Dendritic cell treated with granulocyte-macrophage colony-stimulating factor and Interleukin-4, amounts not matched to agents 40 ng/mL and 50 ng/mL, for 4 days (primary cell): ENCODE results near the gene EYS.

Experiments used
- H3K27ac Mint-ChIP-seq: one replicate; pipeline ENCODE4 v1.8.0; 2022; ENCODE audit warnings: mild to moderate bottlenecking, mixed read lengths
- H3K27me3 Mint-ChIP-seq: one replicate; pipeline ENCODE4 v1.8.0; 2022; ENCODE audit warnings: mild to moderate bottlenecking, mixed read lengths
- H3K36me3 Mint-ChIP-seq: one replicate; pipeline ENCODE4 v1.8.0; 2022; ENCODE audit warnings: low read depth, mixed read lengths
- H3K4me1 Mint-ChIP-seq: one replicate; pipeline ENCODE4 v1.8.0; 2022; ENCODE audit warnings: low read depth, mixed read lengths
- H3K4me3 Mint-ChIP-seq: one replicate; pipeline ENCODE4 v1.8.0; 2022; ENCODE audit warnings: mild to moderate bottlenecking, moderate library complexity, mixed read lengths
- H3K9me3 Mint-ChIP-seq: one replicate; pipeline ENCODE4 v1.8.0; 2022; ENCODE audit warnings: mixed read lengths
- intact Hi-C: fragments of 100-400 bp; cut with micrococcal nuclease; formaldehyde crosslinking; loops from one replicate; pipeline ENCODE4 v1.15.0; 2022

The EYS gene

DNA sequence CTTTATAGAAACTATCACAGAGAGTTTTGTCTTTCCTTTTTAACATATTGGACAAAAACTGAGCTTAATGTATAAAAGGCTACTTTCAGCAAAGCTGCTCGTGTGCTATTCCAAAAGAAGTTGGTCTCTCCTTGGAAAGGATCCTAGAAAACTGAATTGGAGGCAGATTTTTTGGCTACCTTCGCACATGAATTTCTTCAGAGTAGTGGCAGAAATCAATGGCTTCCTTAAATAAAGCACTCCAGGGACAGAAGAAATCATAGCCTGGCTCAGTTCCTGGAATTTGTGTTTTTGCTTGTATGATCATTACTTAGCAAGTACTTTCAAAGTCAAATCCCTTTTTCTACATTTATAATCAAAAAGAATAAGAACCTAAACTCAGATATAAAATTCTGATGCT is 1291.1 kb downstream of the EYS start:
- Mint-ChIP-seq H3K27ac (no peak overlapping the region), H3K4me3 (no peak overlapping the region), H3K9me3 (peaks cover 34% of the 10 kb centered on the region), H3K27me3 (no peaks in the 10 kb centered on the region), H3K36me3 (no peaks in the 10 kb centered on the region), H3K4me1 (no peaks in the 10 kb centered on the region)
- intact Hi-C loops: no loop called here

- Mint-ChIP-seq H3K9me3 (peaks cover 16% of the 10 kb centered on the region), H3K4me3 (no peak overlapping the region), H3K36me3 (no peaks in the 10 kb centered on the region), H3K27ac (no peak overlapping the region), H3K4me1 (no peaks in the 10 kb centered on the region), H3K27me3 (no peaks in the 10 kb centered on the region)
- intact Hi-C loops: no loop called here
Measured at GRCh38 chr6:64411226-64411625, 1295.8 kb downstream of the EYS start.

- no peaks in the 10 kb centered on the region for H3K4me1 Mint-ChIP-seq
- peaks cover 25% of the 10 kb centered on the region for H3K9me3 Mint-ChIP-seq
- H3K27me3 Mint-ChIP-seq: no peaks in the 10 kb centered on the region
- no peak overlapping the region for H3K4me3 Mint-ChIP-seq
- no peaks in the 10 kb centered on the region for H3K36me3 Mint-ChIP-seq
- no peak overlapping the region for H3K27ac Mint-ChIP-seq
- intact Hi-C loops: no loop called here
Measured at GRCh38 chr6:64409948-64410347, 1297.1 kb downstream of the EYS start.

- H3K9me3 Mint-ChIP-seq: peaks cover 17% of the 10 kb centered on the region
- no peaks in the 10 kb centered on the region for H3K27me3 Mint-ChIP-seq
- no peak overlapping the region for H3K4me3 Mint-ChIP-seq
- H3K36me3 Mint-ChIP-seq: no peaks in the 10 kb centered on the region
- intact Hi-C loops: no loop called here
- no peak overlapping the region for H3K27ac Mint-ChIP-seq
- no peaks in the 10 kb centered on the region for H3K4me1 Mint-ChIP-seq
Measured at GRCh38 chr6:64404396-64404795, 1302.6 kb downstream of the EYS start.

DNA sequence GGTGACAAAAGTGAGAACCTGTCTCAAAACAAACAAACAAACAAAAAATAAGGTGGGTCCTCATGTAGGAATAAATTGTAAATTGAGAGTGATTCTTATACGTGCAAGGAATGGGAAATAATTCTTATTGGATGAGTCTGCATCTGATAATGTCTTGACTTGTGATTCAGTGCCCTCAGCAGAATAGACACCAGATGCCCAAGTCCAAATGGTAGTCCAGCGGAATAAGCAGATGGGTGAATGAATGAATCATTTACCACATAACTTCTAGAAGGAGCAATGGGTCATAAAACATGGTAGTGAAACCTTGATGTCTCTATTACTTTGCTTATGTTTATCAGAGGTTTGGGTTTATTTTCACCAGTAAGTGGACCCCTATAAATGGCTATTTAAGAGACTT is 1323.7 kb downstream of the EYS start:
- H3K36me3 Mint-ChIP-seq: no peaks in the 10 kb centered on the region
- H3K4me1 Mint-ChIP-seq: no peaks in the 10 kb centered on the region
- H3K27ac Mint-ChIP-seq: no peak overlapping the region
- peaks cover 16% of the 10 kb centered on the region for H3K9me3 Mint-ChIP-seq
- no peak overlapping the region for H3K4me3 Mint-ChIP-seq
- intact Hi-C loops: no loop called here
- H3K27me3 Mint-ChIP-seq: no peaks in the 10 kb centered on the region

GRCh38 chr6:64376394-64376793 is 1330.6 kb downstream of the EYS start:
- H3K27me3 Mint-ChIP-seq: no peaks in the 10 kb centered on the region
- H3K4me3 Mint-ChIP-seq: no peak overlapping the region
- no peaks in the 10 kb centered on the region for H3K36me3 Mint-ChIP-seq
- no peak overlapping the region for H3K27ac Mint-ChIP-seq
- no peaks in the 10 kb centered on the region for H3K4me1 Mint-ChIP-seq
- peaks cover 38% of the 10 kb centered on the region for H3K9me3 Mint-ChIP-seq
- intact Hi-C loops: no loop called here

- intact Hi-C loops: no loop called here
- H3K9me3 Mint-ChIP-seq: peaks cover 10% of the 10 kb centered on the region
- no peak overlapping the region for H3K27ac Mint-ChIP-seq
- H3K4me1 Mint-ChIP-seq: no peaks in the 10 kb centered on the region
- H3K27me3 Mint-ChIP-seq: no peaks in the 10 kb centered on the region
- no peak overlapping the region for H3K4me3 Mint-ChIP-seq
- no peaks in the 10 kb centered on the region for H3K36me3 Mint-ChIP-seq
Measured at GRCh38 chr6:64357430-64357829, 1349.6 kb downstream of the EYS start.

DNA sequence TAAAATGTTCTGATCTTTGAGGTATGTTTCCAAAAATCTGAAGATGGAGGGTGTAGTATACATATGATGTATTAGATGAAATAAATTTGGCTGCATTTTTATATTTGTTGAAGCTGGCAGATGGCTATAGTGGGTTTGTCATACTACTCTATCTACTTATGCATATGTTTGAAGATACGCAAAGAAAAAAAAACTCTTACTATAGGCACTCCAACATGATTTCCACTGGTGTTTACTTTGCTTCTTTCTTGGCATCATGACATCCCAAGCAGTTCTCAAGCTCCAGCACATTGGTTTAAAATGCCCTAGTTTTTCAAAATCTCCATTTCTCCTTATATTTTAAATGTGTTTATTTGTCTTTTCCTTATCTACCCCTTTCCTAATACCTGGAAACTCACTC is 1359.6 kb downstream of the EYS start:
- intact Hi-C loops: no loop called here
- Mint-ChIP-seq H3K4me3 (no peak overlapping the region), H3K36me3 (no peaks in the 10 kb centered on the region), H3K9me3 (peaks cover 9% of the 10 kb centered on the region), H3K27me3 (no peaks in the 10 kb centered on the region), H3K27ac (no peak overlapping the region), H3K4me1 (no peaks in the 10 kb centered on the region)

GRCh38 chr6:64335195-64335594 is 1371.8 kb downstream of the EYS start:
- H3K9me3 Mint-ChIP-seq: peaks cover 22% of the 10 kb centered on the region
- H3K36me3 Mint-ChIP-seq: no peaks in the 10 kb centered on the region
- no peak overlapping the region for H3K27ac Mint-ChIP-seq
- no peaks in the 10 kb centered on the region for H3K27me3 Mint-ChIP-seq
- H3K4me3 Mint-ChIP-seq: no peak overlapping the region
- intact Hi-C loops: no loop called here
- no peaks in the 10 kb centered on the region for H3K4me1 Mint-ChIP-seq

- Mint-ChIP-seq H3K9me3 (peaks cover 17% of the 10 kb centered on the region), H3K4me3 (no peak overlapping the region), H3K4me1 (no peaks in the 10 kb centered on the region), H3K27me3 (no peaks in the 10 kb centered on the region), H3K36me3 (no peaks in the 10 kb centered on the region), H3K27ac (no peak overlapping the region)
- intact Hi-C loops: no loop called here
Measured at GRCh38 chr6:64334636-64335035, 1372.4 kb downstream of the EYS start.

DNA sequence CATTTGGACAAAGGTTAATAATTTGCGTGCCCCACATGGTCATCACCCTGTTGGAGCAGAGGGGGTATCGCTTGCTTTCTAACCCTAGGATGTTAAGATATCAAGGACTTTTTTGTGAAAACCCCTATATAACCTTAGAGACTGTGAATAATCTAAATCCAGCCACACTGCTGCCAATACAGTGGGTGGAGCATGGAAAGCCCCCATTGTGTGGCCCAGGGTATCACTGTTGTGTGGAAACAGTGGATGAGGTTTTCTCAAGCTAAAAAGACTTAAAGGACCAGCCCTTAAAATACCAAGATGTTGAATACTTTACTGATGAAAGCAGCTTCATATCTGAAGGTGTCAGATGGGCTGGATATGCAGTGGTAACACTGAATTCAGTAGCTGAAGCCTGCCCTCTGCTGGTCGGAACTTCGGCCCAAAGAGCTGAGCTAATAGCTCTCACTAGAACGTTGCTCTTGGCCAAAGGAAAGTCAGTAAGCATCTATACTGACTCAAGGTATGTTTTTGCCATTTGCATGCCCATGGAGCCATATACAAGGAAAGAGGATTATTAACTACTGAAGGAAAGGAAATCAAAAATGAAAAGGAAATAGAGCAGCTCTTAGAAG is 1376.2 kb downstream of the EYS start:
- intact Hi-C loops: loop anchor here (1.0 kb wide), 1 partner anchor 408 kb away; no protein-coding TSS in a partner anchor
- Mint-ChIP-seq H3K27me3 (no peaks in the 10 kb centered on the region), H3K4me1 (no peaks in the 10 kb centered on the region), H3K9me3 (no peaks in the 10 kb centered on the region), H3K36me3 (no peaks in the 10 kb centered on the region), H3K27ac (no peak overlapping the region), H3K4me3 (no peak overlapping the region)

GRCh38 chr6:64326939-64327338 is 1380.1 kb downstream of the EYS start:
- Mint-ChIP-seq H3K4me3 (no peak overlapping the region), H3K4me1 (no peaks in the 10 kb centered on the region), H3K9me3 (no peaks in the 10 kb centered on the region), H3K36me3 (no peaks in the 10 kb centered on the region), H3K27ac (no peak overlapping the region), H3K27me3 (no peaks in the 10 kb centered on the region)
- intact Hi-C loops: no loop called here

DNA sequence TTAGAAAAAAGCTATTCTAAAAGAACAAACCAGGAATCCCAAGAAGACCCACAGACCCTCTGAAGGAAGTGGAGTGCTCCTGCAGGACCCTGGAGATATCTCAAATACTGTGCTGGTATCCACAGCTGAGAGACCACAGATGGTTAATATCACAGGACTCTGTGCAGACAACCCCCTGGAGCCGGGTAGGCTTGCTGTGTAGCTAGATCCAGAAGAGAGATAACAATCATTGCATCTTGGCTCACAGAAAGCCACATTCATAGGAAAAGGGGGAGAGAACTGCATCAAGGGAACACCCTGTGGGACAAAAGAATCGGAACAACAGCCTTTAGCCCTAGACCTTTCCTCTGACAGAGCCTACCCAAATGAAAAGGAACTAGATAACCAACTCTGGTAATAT is 1381.9 kb downstream of the EYS start:
- H3K27me3 Mint-ChIP-seq: no peaks in the 10 kb centered on the region
- no peak overlapping the region for H3K4me3 Mint-ChIP-seq
- no peak overlapping the region for H3K27ac Mint-ChIP-seq
- no peaks in the 10 kb centered on the region for H3K4me1 Mint-ChIP-seq
- H3K9me3 Mint-ChIP-seq: no peaks in the 10 kb centered on the region
- intact Hi-C loops: no loop called here
- H3K36me3 Mint-ChIP-seq: no peaks in the 10 kb centered on the region

DNA sequence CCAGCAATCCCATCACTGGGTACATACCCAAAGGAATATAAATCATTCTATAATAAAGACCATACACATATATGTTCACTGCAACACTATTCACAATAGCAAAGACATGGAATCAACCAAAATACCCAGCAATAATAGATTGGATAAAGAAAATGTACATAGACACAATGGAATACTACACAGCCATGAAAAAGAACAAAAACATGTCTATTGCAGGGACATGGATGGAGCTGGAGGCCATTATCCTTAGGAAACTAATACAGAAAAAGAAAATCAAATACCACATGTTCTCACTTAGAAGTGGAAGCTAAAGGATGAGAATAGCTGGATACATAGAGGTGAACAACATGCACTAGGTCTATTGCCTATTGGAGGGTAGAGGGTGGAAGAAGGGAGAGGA is 1396.8 kb downstream of the EYS start:
- no peaks in the 10 kb centered on the region for H3K4me1 Mint-ChIP-seq
- no peaks in the 10 kb centered on the region for H3K36me3 Mint-ChIP-seq
- no peak overlapping the region for H3K4me3 Mint-ChIP-seq
- no peak overlapping the region for H3K27ac Mint-ChIP-seq
- no peaks in the 10 kb centered on the region for H3K27me3 Mint-ChIP-seq
- intact Hi-C loops: no loop called here
- peaks cover 34% of the 10 kb centered on the region for H3K9me3 Mint-ChIP-seq
